CD8-positive, alpha-beta memory T cell (primary cell): ENCODE data around the gene TNKS1BP1. TPM values are rescaled to one million over a fixed set of nuclear protein-coding genes. Genes with fewer than 3 reads are reported as not detected.

Experiments
- CTCF ChIA-PET: fragments of 350-600 bp; sonication (Branson Sonifier 250); formaldehyde crosslinking; loops from one replicate; lab custom pipeline; 2021; ENCODE audit warnings: antibody characterized with exemption; lab: Charles Lee
- POLR2A ChIA-PET: fragments of 350-600 bp; sonication (Branson Sonifier 250); formaldehyde crosslinking; loops from one replicate; lab custom pipeline; 2021; ENCODE audit warnings: antibody characterized with exemption; lab: Charles Lee
- DNase-seq, 5 donors: peaks; one replicate each; pipeline versions ENCODE4 v3.0.0 to v3.0.0-alpha.2; 2020 to 2022; ENCODE audit warnings: mixed read lengths in 1 of 5
- H3K27ac ChIP-seq: one replicate; pipeline ENCODE4 v1.7.0; 2013; ENCODE audit warnings: low read depth, mild to moderate bottlenecking, low read length, moderate library complexity
- H3K27me3 ChIP-seq: 2 replicates; pipeline ENCODE4 v1.7.0; 2013; ENCODE audit warnings: low read length, mild to moderate bottlenecking; ENCODE audit not compliant: insufficient read depth, poor library complexity, severe bottlenecking
- H3K36me3 ChIP-seq: 2 replicates; pipeline ENCODE4 v1.7.0; 2013; ENCODE audit warnings: mild to moderate bottlenecking, low read length, moderate library complexity; ENCODE audit not compliant: insufficient read depth
- H3K4me1 ChIP-seq: 2 replicates; pipeline ENCODE4 v1.7.0; 2013; ENCODE audit warnings: mild to moderate bottlenecking, low read length, moderate library complexity; ENCODE audit not compliant: insufficient read depth
- H3K4me3 ChIP-seq: 2 replicates; pipeline ENCODE4 v1.7.0; 2013; ENCODE audit warnings: mild to moderate bottlenecking, low read length
- H3K9me3 ChIP-seq: 2 replicates; pipeline ENCODE4 v1.7.0; 2013; ENCODE audit warnings: mild to moderate bottlenecking, low read length
- H3K27ac Mint-ChIP-seq, 8 donors: one replicate each; pipeline ENCODE4 v1.8.0; 2020 to 2021; ENCODE audit warnings: mixed read lengths in 8 of 8, mild to moderate bottlenecking in 6 of 8, inconsistent platforms in 3 of 8, moderate library complexity in 3 of 8
- H3K27me3 Mint-ChIP-seq, 2 donors: one replicate each; pipeline ENCODE4 v1.8.0; 2020 to 2021; ENCODE audit warnings: mixed read lengths in 2 of 2, mild to moderate bottlenecking in 1 of 2, moderate library complexity in 1 of 2
- H3K36me3 Mint-ChIP-seq, 3 donors: one replicate each; pipeline ENCODE4 v1.8.0; 2020 to 2021; ENCODE audit warnings: mixed read lengths in 3 of 3, inconsistent platforms in 1 of 3, mild to moderate bottlenecking in 1 of 3
- H3K4me1 Mint-ChIP-seq, 3 donors: one replicate each; pipeline ENCODE4 v1.8.0; 2020 to 2021; ENCODE audit warnings: mixed read lengths in 3 of 3, inconsistent platforms in 1 of 3, mild to moderate bottlenecking in 1 of 3
- H3K4me3 Mint-ChIP-seq, 7 donors: one replicate each; pipeline ENCODE4 v1.8.0; 2020 to 2021; ENCODE audit warnings: mixed read lengths in 7 of 7, mild to moderate bottlenecking in 6 of 7, moderate library complexity in 4 of 7, inconsistent platforms in 2 of 7
- H3K9me3 Mint-ChIP-seq, 5 donors: one replicate each; pipeline ENCODE4 v1.8.0; 2020 to 2022; ENCODE audit warnings: mixed read lengths in 5 of 5, mild to moderate bottlenecking in 3 of 5, moderate library complexity in 2 of 5, inconsistent platforms in 1 of 5
- polyA plus RNA-seq: library from polyadenylated mRNA; unstranded; fragments of 300-500 nt; fragmentation: Illumina TruSeq; gene quantifications from one replicate; pipeline ENCODE4 v1.2.3, GENCODE V29; 2021
- total RNA-seq, 2 experiments: library from RNA; stranded (reverse); gene quantifications; one replicate each; pipeline ENCODE4 v1.2.3, GENCODE V29; 2021

TNKS1BP1 gene
- total and polyA plus RNA-seq, 3 experiments from 2014 or later, result 3.0 to 9.6 (median 8.7) TPM

DNA sequence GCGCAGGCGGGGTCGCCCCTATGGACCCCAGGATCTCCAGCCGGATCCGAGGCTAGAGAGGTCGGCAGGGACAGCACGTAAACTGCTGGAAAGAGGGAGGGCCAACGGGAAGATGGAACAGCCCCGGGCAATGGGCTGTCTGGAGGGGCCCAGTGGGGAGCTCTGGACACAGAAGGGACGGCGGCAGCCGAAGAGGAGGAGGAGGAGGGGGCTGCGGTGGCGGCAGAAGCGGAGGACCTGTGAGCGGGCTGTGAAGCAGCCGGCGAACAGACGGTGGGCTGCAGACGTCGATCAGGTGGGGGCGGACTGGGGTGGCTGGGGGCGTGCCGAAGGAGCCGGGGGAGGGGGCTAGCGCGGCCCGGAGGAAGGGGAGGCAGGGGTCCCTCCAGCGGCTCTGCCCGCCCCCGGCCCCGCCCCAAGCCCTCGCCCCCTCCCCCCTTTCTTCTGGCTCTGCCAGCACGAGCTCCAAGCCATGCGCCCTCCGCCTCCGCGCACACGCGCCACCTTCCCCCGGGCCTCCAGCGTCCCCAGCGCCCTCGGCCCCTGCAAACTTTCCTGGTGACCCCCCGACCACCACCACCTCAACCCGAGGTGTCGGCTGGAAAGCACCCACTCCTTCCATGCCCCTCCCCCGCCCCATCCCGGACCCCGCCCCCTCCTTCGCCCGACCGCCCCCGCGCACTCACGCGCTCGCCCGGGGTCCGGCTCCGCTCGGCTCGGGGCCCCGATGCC, 432 bp downstream of the TNKS1BP1 start:
- Mint-ChIP-seq H3K27me3 (peaks cover 0 to 2% of the 10 kb centered on the region in 2 donors), H3K9me3 (no peaks in the 10 kb centered on the region), H3K27ac (peak overlapping the region; percentile 72 to 96 (median 90)), H3K36me3 (peaks cover 10 to 45% (median 15%) of the 10 kb centered on the region in 3 donors), H3K4me3 (peak overlapping the region; percentile 85 to 96 (median 91)), H3K4me1 (peaks cover 31 to 53% (median 45%) of the 10 kb centered on the region in 3 donors)
- peak overlapping the region; percentile 19 for H3K4me3 ChIP-seq
- H3K9me3 ChIP-seq, result no peaks in the 10 kb centered on the region
- H3K36me3 ChIP-seq, result peaks cover 15% of the 10 kb centered on the region
- H3K27ac ChIP-seq, result peak overlapping the region; percentile 64
- POLR2A ChIA-PET, result interaction anchor here (0.6 to 4.4 kb wide), 2 partner anchors 11 to 49 kb away, joined by 3 to 46 read pairs; partner anchors contain the start of gene SSRP1
- CTCF ChIA-PET, result interaction anchor here (2.7 kb wide), 1 partner anchor 11 kb away, joined by 20 read pairs; the partner anchor contains the start of gene SSRP1
- no peaks in the 10 kb centered on the region for H3K27me3 ChIP-seq
- no peak for DNase-seq
- H3K4me1 ChIP-seq, result peaks cover 21% of the 10 kb centered on the region

DNA sequence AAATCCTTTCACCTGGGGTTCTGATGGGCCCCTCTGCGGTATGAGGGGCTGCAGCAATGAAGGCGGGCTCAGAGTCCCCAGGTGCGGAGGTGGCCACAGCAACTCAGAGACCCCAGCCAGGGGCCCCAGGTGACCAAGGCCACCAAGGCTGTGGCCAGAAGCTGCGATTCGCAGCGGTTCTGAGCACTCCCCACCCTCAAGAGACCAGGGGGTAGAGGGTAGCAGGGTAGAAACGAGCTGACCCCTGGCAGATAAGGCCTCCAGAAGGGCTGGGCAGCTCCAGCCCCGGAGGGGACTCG, 948 bp downstream of the TNKS1BP1 start:
- Mint-ChIP-seq H3K4me3 (peak overlapping the region; percentile 81 to 91 (median 87)), H3K27ac (peak overlapping the region in 7 of 8 donors; percentile 72 to 96 (median 90)), H3K9me3 (no peaks in the 10 kb centered on the region), H3K27me3 (peaks cover 0 to 2% of the 10 kb centered on the region in 2 donors), H3K36me3 (peaks cover 10 to 42% (median 12%) of the 10 kb centered on the region in 3 donors), H3K4me1 (peaks cover 32 to 53% (median 45%) of the 10 kb centered on the region in 3 donors)
- Histone ChIP-seq H3K27me3 (no peaks in the 10 kb centered on the region), H3K27ac (peak overlapping the region; percentile 64), H3K4me1 (peaks cover 21% of the 10 kb centered on the region), H3K9me3 (no peaks in the 10 kb centered on the region), H3K4me3 (peak overlapping the region; percentile 19), H3K36me3 (peaks cover 11% of the 10 kb centered on the region)
- no peak for DNase-seq
- CTCF ChIA-PET, result no interaction called here
- POLR2A ChIA-PET, result interaction anchor here (4.4 kb wide), 1 partner anchor 11 kb away, joined by 46 read pairs; the partner anchor contains the start of gene SSRP1

DNA sequence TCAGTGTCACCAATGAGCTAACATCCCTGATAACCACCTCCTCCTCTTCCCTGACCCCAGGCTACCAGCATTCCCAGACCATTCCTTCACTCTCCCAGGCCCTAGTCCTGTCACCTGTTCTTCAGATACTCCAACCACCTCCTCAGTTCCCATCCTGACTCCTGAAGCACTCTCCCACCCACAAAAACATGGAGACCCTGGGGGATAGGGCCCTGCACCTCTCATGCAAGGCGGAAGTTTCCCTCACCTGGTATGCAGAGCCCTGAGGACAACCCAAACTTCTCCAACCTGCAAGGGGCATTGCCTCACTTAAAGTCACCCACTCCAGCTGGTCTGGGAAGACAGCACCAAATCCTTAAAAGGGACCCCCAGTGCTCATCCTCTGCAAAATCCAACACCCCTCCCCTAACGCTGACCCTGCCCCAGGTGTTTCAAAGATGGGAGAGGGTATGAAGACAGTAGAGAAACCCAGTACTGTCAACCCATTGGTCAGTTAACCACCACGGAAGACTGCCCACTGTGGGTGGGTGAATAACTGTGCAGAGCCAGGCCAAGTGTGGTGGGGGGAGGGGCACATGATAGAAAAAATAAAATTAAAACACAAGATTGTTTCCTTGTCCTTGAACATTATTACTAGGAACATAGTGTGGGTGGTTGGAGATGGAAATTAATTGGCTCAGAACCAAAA, 1.4 kb downstream of the TNKS1BP1 start:
- DNase-seq, result no peak
- Mint-ChIP-seq H3K4me3 (peak overlapping the region; percentile 81 to 91 (median 87)), H3K36me3 (peaks cover 8 to 37% (median 9%) of the 10 kb centered on the region in 3 donors), H3K9me3 (no peaks in the 10 kb centered on the region), H3K27me3 (peaks cover 0 to 2% of the 10 kb centered on the region in 2 donors), H3K27ac (peak overlapping the region; percentile 37 to 96 (median 90)), H3K4me1 (peaks cover 30 to 53% (median 45%) of the 10 kb centered on the region in 3 donors)
- Histone ChIP-seq H3K27ac (peak overlapping the region; percentile 64), H3K4me1 (peaks cover 21% of the 10 kb centered on the region), H3K36me3 (peaks cover 8% of the 10 kb centered on the region), H3K4me3 (peak overlapping the region; percentile 19), H3K9me3 (no peaks in the 10 kb centered on the region), H3K27me3 (no peaks in the 10 kb centered on the region)
- ChIA-PET CTCF (no interaction called here), POLR2A (interaction anchor here (0.6 to 4.4 kb wide), 2 partner anchors 12 to 18 kb away, joined by 4 to 46 read pairs; partner anchors contain the start of gene SSRP1)

DNA sequence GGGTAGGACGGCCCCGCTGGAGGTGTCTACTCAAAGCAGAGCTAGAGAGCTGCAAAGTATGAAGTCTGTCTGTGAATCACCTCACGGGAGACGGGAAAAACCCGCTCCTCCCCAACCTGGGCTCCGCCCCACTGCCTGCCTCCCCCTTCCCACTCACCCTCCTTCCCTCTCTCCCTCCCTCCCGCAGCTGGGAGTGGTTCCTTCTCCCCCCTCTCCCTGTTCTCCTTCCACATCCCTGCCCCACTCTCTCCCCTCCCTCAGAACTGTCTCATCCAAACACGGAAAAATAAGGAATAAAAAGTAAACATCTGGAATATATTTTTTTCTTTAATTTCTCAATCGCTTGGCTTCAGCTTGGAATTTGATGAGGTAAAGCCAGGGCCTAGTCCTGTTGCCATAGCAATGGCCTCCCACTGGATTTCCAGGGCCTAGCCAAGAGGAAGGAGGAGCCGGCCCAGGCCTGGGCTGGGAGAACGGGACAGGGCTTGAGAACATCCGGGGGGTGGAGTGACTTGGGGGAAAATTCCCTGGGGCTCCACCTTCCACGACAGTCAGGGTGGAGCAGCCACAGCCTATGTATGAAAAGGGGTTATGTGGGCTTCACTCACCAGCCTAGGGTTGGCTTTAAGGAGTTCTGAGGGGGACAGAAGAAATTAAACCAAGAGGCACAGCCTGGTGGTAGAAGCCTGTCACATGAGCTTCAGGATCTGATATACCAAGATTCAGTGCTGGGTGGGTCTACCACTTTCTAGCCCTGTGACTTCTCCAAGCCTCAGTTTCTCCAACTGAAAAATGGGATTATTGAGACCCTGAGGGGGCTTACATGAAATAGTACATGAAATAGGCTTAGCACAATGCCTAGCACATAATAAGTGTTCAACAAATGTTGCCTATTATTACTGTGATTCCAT, 2.2 kb downstream of the TNKS1BP1 start:
- peaks cover 30 to 53% (median 42%) of the 10 kb centered on the region in 3 donors for H3K4me1 Mint-ChIP-seq
- Histone ChIP-seq H3K4me3 (no peak overlapping the region), H3K36me3 (peaks cover 7% of the 10 kb centered on the region), H3K4me1 (peaks cover 21% of the 10 kb centered on the region), H3K27ac (peak overlapping the region; percentile 64), H3K27me3 (no peaks in the 10 kb centered on the region), H3K9me3 (no peaks in the 10 kb centered on the region)
- no peak for DNase-seq
- H3K27ac Mint-ChIP-seq, result peak overlapping the region; percentile 22 to 96 (median 86)
- H3K4me3 Mint-ChIP-seq, result peak overlapping the region; percentile 81 to 91 (median 87)
- ChIA-PET CTCF (interaction anchor here (1.1 kb wide), 1 partner anchor 28 kb away, joined by 3 read pairs; no protein-coding TSS in a partner anchor), POLR2A (interaction anchor here (0.6 to 4.4 kb wide), 2 partner anchors 13 to 19 kb away, joined by 4 to 46 read pairs; partner anchors contain the start of gene SSRP1)
- H3K36me3 Mint-ChIP-seq, result peaks cover 3 to 29% (median 4%) of the 10 kb centered on the region in 3 donors
- no peaks in the 10 kb centered on the region for H3K9me3 Mint-ChIP-seq
- H3K27me3 Mint-ChIP-seq, result peaks cover 0 to 2% of the 10 kb centered on the region in 2 donors

DNA sequence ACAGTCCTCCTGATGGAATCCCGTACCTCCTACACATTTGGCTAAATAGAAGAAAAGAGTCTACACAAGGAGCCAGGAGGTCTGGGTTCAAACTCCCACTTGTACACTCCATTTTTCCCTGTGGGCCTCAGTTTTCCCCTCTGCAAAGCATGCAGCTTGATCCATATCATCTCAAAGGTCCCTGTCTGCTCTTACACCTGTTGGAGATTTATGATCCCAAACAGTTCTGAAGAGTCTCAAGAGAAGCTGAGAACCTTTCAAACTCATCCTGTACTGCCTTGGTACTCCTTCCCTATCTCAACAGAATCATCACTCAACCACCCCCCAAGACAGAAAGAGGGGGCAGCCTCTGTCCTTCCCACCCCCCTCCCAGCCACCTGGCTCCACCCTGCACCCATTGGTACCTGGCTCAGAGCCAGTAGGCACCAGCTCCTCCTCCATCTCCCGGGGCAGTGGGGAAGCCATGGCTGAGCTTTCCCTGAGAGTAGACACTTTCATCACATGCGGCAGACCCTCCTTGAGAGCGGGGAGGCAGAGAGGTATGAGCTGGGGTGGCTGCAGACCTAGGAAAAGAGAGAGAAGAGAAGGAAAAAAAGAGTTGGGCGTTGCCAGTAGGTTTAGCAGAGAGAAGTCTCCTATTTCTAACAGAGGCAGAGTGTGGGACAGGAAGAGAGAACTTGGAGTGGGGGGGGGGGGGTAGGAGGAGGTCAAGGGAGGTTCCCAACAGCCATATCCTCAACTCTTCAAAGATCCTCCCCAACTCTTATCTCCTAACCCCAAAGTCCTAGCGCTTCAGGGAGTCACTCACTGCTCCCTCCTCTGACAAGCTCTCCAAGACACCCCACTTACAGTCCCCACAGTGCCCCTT, 3.1 kb downstream of the TNKS1BP1 start:
- POLR2A ChIA-PET, result no interaction called here

DNA sequence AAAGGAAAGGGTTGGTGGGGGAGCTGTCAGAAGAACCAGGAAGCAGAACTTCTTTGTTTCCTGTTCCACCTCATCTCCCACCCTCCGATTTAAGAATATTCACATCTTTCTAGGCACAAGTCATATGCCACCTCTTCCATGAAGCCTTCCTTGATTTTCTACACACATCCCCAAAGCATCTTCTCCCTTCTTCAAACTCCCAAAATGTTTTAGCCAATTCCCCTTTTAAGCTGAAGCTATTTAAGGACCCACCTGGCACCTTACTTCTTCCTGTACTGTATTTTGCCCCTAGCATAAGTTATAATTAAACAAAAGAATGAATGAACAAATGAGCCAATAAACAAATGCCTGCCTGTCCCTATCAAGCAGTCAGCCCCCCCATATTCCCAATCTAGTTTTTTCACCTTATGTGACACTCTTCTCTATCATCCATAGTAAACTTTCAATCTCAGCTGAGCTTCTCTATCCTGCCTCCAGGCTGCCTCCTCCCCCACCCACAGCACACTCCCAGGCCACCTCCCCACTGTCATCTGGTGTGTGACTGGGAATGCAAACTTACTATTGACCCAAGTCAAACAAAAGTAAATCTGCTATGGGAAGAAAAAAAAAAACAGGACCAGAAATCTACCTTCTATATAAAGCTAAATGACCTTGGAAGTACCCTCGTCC, 3.9 kb downstream of the TNKS1BP1 start:
- ChIA-PET POLR2A (no interaction called here), CTCF (no interaction called here)
- peaks cover 0 to 2% of the 10 kb centered on the region in 2 donors for H3K27me3 Mint-ChIP-seq

More for the DNA sequence above, 3.1 kb downstream of the TNKS1BP1 start:
- Histone ChIP-seq H3K4me1 (peaks cover 20% of the 10 kb centered on the region), H3K27ac (peak overlapping the region; percentile 64), H3K4me3 (no peak overlapping the region), H3K9me3 (no peaks in the 10 kb centered on the region), H3K36me3 (peaks cover 10% of the 10 kb centered on the region), H3K27me3 (no peaks in the 10 kb centered on the region)
- Mint-ChIP-seq H3K4me1 (peaks cover 27 to 44% (median 33%) of the 10 kb centered on the region in 3 donors), H3K9me3 (no peaks in the 10 kb centered on the region), H3K36me3 (peaks cover 0 to 20% (median 1%) of the 10 kb centered on the region in 3 donors), H3K27ac (peak overlapping the region in 4 of 8 donors; percentile 25 to 96 (median 74)), H3K4me3 (peak overlapping the region in 4 of 7 donors; percentile 56 to 87 (median 66)), H3K27me3 (peaks cover 0 to 2% of the 10 kb centered on the region in 2 donors)
- CTCF ChIA-PET, result interaction anchor here (1.1 kb wide), 1 partner anchor 29 kb away, joined by 3 read pairs; no protein-coding TSS in a partner anchor
- no peak for DNase-seq

More for the DNA sequence above, 3.9 kb downstream of the TNKS1BP1 start:
- peaks cover 22 to 36% (median 26%) of the 10 kb centered on the region in 3 donors for H3K4me1 Mint-ChIP-seq
- DNase-seq, result no peak
- H3K9me3 Mint-ChIP-seq, result no peaks in the 10 kb centered on the region
- H3K36me3 Mint-ChIP-seq, result peaks cover 0 to 13% (median 1%) of the 10 kb centered on the region in 3 donors
- peak overlapping the region in 1 of 7 donors; percentile 67 for H3K4me3 Mint-ChIP-seq
- peak overlapping the region in 5 of 8 donors; percentile 9 to 96 (median 53) for H3K27ac Mint-ChIP-seq
- Histone ChIP-seq H3K27ac (no peak overlapping the region), H3K4me3 (no peak overlapping the region), H3K9me3 (no peaks in the 10 kb centered on the region), H3K4me1 (peaks cover 12% of the 10 kb centered on the region), H3K36me3 (peaks cover 10% of the 10 kb centered on the region), H3K27me3 (no peaks in the 10 kb centered on the region)
